Measurements from ENCODE around the gene APIP. TPM values are rescaled to one million over a fixed set of nuclear protein-coding genes. Genes with fewer than 3 reads are reported as not detected.

Gene APIP
- total RNA-seq, 2 experiments from 2014 or later = 38.9 to 39.8 TPM

DNA sequence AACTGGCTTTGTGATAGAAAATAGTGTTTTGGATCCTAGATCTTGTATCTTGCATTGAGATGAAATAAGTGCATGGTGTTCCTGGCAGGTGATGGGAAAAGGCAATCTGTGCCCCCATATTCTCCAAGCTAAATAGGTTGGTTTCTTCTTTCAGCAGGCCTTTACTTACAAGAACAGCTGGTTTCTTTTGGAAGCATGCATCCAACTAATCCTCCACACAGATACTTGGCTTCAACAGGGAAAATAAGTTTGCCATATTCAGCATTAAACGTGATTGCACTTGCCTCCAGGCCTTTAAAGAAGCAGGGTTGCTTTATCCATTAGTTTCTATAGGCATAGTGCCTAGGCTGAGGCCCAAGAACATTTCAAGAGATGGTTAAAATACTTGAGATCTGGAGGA, 59.9 kb downstream of the APIP start:
- ChIA-PET POLR2A (no interaction called here), CTCF (no interaction called here)

DNA sequence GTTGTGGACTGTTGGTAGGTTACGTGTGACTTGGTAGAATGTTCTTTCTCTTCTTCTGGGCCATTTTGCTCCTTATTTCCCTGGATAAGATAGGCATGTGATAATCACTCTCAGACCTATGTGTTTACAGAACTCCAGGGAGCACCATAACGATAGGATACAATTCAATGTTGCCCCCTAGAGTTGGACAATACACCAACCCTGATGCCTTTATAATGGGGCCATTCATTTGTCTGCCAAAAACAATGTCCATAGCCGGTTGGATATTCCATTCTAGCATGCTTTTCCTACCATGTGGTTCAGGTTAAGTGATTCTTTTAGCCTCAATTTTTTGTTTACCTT, 60.5 kb downstream of the APIP start:
- ChIA-PET POLR2A (no interaction called here), CTCF (no interaction called here)

- CTCF ChIA-PET = interaction anchor here (1.9 kb wide), 1 partner anchor 15 kb away, joined by 5 read pairs; no protein-coding TSS in a partner anchor
- POLR2A ChIA-PET = no interaction called here
Observed at GRCh38 chr11:34855021-34855753, 61.0 kb downstream of the APIP start.

- ChIA-PET POLR2A (no interaction called here), CTCF (no interaction called here)
Observed at GRCh38 chr11:34851916-34852315, 64.3 kb downstream of the APIP start.

DNA sequence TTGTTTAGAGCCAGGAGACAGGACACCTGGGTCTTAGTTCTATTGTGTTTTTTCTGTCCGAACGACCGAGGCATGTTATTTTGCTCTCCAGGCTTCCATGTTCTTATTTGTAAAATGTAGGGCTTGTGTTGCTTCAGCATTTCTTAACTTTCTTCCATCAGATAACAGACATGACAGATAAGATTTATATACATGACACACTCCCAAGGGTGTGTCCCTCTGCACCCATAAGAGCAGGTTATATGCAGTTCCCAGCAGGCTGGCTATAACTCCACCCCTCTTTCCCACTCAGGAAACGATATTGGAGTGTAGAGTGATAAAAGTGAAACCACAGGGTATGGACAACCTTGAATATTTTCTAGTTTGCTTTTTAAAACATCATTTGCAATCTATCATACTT, 65.8 kb downstream of the APIP start:
- ChIA-PET POLR2A (no interaction called here), CTCF (no interaction called here)

DNA sequence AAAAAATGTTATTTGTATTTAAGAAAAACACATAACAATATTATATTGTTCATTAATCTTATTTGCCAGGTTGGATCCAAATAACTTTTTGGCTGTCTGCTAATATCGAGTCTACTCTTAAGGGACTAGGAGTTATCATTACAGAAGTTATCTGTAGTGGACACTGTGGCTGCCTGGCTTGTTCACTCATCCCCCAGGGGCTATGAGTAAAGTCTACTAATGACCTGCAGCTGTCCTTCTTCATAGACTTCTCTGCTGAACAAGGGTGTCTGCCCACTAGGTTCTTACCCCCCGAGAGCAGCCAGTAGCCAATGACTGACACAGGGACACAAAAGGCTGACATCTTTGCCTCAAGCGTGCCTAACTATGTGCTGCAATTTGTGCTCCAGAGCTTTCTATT, 69.7 kb downstream of the APIP start:
- POLR2A ChIA-PET = no interaction called here
- CTCF ChIA-PET = no interaction called here

GRCh38 chr11:34844463-34845112, 71.6 kb downstream of the APIP start:
- ChIA-PET POLR2A (no interaction called here), CTCF (interaction anchor here (0.9 kb wide), 1 partner anchor 25 kb away, joined by 3 read pairs; no protein-coding TSS in a partner anchor)

DNA sequence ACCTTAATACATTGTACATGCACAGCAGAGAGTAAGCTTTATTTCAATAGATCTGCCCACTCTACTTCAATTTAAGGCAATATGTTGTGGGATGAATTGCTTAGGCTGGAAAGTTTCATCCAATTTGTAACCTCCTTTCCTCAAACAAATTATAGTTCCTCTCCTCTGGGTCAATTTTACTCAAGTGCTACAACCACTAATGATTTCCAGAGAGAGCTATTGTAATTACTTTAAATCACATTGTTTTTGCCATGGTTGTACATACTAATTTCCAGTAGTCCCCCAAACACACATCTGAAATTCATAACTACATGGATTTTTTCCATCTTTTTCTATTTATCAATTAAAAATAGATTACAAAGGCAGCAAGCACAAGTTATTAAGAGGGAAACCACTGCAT, 72.9 kb downstream of the APIP start:
- POLR2A ChIA-PET = no interaction called here

DNA sequence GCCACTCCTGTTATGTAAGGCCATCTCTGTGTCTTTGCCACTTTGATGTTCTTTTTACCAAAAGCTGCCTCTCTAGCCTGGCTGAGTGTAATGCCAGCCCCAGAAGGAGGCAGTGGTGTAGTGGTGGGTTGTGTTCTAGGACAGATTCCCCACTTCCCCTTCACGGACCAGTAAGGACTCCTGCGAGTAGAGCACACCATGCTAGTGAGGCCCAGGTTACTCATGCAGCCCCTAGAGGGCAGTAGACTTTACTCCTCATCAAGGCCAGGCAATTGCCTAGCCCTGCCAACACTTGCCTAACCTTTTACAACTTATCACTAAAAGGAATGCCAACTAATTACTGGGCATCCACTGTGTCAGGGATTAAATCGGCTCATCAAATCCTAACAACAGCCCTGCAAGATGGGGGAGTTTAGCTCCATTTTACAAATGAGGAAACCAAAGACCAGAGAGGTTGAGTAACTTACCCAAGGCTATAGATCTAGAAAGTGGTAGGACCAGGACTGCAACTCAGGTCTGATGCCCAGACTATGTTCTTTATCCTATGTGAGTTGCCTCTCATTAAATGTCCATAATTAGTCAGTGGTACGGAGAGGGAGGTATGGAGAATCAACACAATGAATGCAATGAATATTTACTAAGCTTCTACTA, 75.3 kb downstream of the APIP start:
- POLR2A ChIA-PET = no interaction called here
- CTCF ChIA-PET = interaction anchor here (1.6 kb wide), 1 partner anchor 13 kb away, joined by 5 read pairs; no protein-coding TSS in a partner anchor

More for the DNA sequence above, 72.9 kb downstream of the APIP start:
- CTCF ChIA-PET = no interaction called here

GRCh38 chr11:34839969-34840368, 76.2 kb downstream of the APIP start:
- CTCF ChIA-PET = interaction anchor here (0.7 to 1.6 kb wide), 3 partner anchors 14 to 327 kb away, joined by 3 to 5 read pairs (median 5); no protein-coding TSS in a partner anchor
- POLR2A ChIA-PET = no interaction called here

GRCh38 chr11:34836958-34837856, 79.0 kb downstream of the APIP start:
- ChIA-PET POLR2A (no interaction called here), CTCF (no interaction called here)

DNA sequence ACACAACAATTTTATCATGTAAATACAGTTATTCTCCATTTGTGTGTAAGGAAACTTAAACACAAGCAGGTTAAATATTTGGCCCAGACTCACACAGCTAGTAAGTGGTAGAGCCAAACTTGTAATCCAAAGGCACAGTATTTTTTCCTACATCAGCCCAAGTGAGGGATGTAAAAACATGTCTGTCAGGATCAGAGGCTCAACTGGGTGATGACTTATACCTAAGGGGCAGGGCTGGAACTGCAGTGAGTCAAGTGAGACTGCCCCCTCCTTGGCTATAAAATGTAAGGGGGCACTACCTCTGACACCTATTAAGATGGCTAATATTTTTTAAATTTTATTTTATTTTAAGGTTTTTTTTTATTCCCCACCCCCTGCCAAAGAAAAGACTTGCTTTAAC, 82.6 kb downstream of the APIP start:
- CTCF ChIA-PET = no interaction called here
- POLR2A ChIA-PET = no interaction called here

Other genes with a start within 250 kb of the APIP start
- gene PDHX, start 239 bp upstream of the APIP start, total RNA-seq = 10 to 100 TPM; 39.1 to 42.4 TPM
- gene CD44, start 222.8 kb upstream of the APIP start, total RNA-seq = 100 to 1,000 TPM; 449 to 455 TPM